ENCODE measurements around the gene STPG3.

GRCh38 chr9:137295849-137296669 lies 45.0 kb downstream of the STPG3 start:
- TF ChIP-seq CTCF (IDR thresholded peaks at IDR 0.05) (no peak), POLR2A (IDR thresholded peaks at IDR 0.05) (no peak)
